Glomerular visceral epithelial cell (primary cell): ENCODE results near the gene BCL6.
A peak's percentile ranks its signal among the peaks of the same experiment; 100 is the strongest.

Experiments used
- DNase-seq: peaks from one replicate; pipeline ENCODE4 v3.0.0-alpha.2; 2016; ENCODE audit errors: extremely low spot score

The BCL6 gene

DNA sequence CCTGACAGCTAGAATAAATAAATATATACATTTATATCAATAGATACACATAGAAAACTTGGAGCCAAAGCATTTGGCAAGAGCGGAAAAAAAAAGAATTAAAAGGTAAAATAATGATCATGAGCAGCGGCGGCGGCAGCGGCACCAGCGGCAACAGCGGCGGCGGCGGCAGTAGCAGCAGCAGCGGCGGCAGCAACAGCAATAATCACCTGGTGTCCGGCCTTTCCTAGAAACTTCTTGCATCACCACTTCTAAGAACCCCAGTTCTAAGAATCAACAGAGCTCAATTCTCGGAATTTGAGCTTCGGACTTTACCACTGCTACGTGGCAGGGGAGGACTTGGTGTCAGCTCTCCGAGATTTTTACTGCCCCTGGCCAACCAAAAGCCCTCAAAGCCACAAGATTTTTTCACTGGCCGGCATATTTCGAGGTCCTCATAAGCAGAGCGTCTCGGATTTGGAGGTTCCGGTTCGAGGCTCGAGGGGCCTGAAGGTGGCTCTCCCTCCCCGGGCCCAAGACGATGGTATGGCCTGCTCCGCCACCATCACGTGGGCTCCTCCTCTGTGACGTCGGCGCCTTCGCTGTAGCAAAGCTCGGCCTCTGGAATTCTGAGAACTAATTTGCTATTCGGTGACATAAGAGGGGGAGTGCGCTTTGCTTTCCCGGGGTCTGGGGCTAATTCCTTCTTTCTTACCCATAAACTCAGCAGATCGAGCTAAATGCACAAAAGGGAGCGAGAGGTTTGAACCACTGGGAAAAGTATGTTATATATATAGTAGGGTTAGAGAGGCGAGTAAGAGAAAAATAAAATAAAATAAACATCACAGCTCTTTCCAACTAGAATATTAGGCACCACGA, at the start of gene BCL6:
BCL6 (minus strand) TSS at position 268 of the 858 bp plus-strand sequence. CDS start 11,775 bp downstream, outside the sequence.
- peak; percentile 95 for DNase-seq

DNA sequence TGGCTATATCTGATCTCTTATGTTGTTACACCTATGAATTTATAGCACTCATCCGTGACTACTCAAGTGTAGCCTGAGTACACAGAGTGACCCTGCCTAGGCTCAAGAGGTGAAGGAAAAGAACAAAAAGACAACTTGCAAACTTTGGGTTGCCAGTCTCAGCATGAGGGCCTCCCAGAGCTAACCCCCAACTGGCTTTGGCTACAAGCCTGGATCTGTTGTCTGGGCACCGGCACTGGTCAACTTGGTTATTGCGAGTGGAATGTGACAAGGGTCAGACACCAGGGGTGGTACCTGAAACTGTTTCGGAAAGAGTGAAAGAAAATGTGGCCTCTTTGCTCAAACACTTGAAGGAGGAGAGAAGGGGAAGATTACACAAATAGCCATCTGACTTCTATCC, 49.5 kb upstream of the BCL6 start:
- DNase-seq, result no peak

DNA sequence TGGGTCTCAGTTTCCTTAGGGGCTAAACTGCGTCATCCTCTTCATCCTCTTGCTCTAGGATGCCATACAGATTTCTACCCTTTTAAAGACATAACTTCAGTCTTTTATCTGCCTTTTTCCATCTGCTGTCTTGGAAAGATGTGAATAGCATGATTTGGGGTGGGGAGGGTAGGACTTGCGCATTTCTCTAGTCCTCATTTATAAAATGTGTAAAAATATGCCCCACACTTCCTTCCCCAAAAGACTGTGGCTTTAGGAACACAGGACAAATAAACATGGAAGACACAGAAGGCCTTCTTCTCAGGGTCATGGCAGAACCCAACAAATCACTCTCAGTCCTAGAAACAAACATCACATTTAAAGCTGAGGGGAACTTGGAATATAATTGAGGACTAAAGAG, 48.4 kb upstream of the BCL6 start:
- no peak for DNase-seq

GRCh38 chr3:187792521-187792920, 47.3 kb upstream of the BCL6 start:
- DNase-seq, result no peak

GRCh38 chr3:187789872-187790271, 44.6 kb upstream of the BCL6 start:
- DNase-seq, result no peak

DNA sequence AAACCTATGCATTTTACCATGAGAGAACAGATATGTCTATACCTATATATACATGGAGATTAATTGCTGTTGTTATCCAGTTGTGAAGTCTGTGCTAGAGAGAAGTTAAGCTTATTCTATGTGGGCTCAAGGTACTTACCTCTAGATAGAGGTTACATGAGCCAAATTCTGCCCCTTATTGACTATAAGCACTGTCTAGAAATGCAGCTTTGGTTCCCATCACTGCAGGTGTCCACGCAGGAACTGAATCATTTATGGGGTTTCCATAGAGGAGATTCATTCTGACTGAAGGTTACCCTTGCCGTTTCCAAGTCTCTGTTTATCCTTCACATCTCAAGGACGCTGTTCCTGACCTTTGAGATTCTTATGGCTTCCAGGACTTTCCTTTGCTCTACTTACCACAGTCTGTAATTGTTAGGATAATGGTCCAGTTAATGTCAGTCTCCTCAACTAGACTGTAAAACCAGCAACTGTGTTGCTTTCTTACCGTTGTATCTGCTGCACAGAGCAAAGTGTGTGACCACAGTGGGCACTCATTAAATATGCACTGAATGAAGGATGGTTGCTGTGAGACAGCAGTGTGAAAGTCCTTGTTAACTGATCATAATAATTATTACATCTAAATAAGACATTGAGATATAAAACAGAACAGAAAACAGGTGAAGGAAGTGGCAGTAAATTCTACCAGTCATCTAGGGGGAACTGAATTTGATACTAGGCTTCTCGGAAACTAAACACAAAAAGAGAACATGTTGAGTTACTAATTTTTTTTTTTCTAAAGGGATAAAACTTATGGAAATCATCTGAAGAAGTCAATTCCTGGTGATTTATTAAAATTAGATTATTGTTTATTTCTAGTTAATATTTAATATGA, 44.0 kb upstream of the BCL6 start:
- no peak for DNase-seq

GRCh38 chr3:187783098-187783497, 37.8 kb upstream of the BCL6 start:
- DNase-seq, result peak; percentile 78

DNA sequence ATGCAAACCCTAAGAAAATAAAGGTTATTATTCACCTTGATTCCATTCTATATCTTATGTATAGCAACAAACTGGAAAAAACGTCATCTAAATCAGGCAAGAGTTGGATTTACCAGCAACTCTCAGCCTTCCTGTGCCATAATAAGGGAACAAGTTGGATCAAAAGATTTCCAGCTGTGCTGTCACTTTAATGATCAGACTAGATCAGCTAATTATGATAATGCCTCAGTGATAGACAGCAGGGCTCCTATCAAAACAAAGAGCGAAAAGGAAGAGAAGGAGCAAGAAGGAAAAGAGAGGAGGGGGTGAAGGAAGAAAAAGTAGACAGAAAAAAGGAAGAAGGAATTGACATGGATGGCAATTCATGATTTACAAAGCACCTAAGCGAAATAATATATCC, 36.7 kb upstream of the BCL6 start:
- no peak for DNase-seq

- no peak for DNase-seq
These were observed 35.7 kb upstream of the BCL6 start for GRCh38 chr3:187781001-187781400.

GRCh38 chr3:187778726-187779125, 33.5 kb upstream of the BCL6 start:
- no peak for DNase-seq

GRCh38 chr3:187777331-187777941, 32.2 kb upstream of the BCL6 start:
- peak; percentile 60 for DNase-seq

DNA sequence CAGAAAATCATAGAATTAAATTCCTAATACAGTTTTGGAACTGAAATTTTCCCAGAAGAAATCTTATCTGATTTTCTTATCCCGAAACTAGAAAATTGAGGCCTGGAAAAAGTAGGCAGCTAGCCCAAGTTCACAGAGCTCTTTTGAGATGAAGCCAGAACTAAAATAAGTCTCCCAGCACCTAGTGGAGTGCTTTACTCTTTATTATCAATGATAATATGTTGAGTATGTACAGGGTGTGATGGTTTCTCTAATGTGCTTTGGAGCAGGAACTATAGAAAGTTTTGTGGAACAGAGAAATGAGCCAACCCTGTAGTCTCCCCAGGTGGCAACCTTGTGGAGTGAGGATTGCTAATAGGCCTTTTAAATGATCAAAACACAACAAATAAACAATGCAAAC, 30.3 kb upstream of the BCL6 start:
- no peak for DNase-seq

DNA sequence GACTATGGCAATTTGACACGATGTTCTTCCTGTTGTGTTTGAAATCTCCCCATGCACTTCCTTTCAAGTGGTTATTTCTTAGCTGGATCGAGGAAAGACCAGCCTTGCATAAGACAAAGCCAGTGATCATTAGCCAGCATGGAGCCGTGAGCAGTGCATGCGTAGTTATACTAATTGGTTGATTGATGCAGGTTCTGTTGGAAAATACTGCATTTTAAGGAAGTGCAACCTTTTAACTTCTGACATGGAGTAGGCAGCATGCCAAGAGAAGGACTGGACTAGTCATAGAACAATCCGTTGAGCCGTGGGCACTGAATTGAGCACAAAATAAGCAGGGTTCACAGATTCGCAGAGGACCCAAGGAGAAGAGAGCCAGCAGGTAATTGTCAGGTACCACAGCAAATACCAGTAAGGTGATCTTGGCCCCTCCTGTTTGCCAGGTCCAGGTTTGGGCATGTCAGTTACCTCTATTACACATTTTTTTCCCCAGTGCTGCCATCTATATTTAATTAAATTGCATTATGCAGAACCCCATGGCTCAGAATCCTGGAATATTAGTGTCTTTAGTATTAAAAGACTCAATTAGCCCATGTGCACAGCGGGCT, 29.0 kb upstream of the BCL6 start:
- DNase-seq, result no peak

DNA sequence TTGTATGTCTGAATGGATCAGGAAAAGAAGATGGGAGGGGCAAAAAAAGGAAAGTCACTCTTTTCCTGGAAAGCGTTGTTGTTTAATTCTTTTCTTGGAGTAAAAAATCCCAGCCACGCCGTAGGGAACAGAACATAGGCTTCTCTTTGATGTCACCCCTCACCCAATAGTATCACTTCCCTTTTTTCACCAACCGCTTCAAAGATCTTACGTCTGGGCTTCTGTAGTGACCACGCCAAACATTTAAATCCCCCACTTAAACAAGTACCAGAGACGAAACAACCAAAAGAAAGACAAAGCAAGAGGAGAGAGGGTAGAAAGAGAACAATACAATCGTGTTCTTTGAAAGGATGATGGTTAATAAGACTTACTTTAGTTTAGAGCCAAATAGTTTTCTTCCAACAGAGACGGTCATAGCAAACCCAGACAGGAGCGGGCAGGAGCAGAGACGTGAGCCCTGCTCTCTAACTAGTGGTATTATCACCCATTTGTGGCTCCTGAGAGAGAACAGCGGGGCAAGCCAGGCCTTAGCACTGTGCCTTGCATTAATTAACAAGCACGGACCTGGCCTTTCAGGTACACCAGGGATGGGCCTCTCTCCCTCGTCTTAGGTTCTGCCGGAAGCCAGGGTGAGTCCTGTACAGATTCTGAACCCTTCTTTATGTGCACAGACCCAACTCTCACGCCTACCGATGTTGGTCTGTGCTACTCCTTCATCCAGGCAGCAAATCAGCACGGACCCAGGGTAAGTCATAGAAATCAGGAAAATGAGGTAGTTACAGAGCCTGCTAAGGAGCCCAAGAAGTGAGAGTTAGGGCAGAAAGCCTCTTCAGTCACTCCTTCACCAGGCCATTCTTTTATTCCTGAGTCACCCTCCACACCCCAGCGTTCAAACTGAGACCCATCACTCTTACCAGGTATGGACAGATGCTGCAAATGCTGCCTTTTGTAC, 28.2 kb upstream of the BCL6 start:
- no peak for DNase-seq

DNA sequence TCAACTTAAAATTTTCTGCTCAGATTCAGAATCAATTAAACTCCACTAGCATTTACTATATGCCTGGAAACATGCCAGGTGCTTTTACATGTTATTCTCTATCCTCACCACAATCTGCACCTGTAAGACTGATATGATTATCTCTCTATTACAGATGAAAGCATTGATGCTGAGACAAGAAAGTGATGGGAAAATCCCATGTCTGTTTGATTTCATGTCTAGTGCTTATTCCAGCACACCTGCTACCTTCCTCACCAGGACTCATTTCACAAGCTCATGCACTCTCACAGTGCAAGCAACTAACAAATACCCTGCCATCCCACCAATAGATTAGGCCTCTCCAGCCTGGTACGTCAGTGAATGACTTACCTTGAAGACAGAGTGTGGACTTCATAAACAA, 25.0 kb upstream of the BCL6 start:
- DNase-seq, result no peak

DNA sequence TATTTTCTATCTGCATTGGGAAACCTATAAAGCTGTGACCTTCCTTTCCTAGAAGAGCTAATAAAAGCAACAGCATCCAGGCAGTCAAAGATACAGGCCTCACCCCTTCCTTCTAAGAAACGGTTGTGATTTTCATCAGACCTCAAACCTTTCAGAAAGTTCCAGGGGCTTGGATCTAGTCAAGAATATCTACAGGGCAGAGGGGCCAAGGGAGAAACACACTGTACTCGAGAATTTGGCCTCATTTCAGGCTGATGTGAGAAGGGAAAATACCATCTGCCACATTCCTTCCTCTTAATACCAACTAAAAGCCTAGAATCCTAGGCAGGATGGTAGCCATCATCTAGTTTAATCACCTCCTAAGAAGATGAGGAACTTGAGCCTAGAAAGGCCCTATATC, 24.5 kb upstream of the BCL6 start:
- no peak for DNase-seq

DNA sequence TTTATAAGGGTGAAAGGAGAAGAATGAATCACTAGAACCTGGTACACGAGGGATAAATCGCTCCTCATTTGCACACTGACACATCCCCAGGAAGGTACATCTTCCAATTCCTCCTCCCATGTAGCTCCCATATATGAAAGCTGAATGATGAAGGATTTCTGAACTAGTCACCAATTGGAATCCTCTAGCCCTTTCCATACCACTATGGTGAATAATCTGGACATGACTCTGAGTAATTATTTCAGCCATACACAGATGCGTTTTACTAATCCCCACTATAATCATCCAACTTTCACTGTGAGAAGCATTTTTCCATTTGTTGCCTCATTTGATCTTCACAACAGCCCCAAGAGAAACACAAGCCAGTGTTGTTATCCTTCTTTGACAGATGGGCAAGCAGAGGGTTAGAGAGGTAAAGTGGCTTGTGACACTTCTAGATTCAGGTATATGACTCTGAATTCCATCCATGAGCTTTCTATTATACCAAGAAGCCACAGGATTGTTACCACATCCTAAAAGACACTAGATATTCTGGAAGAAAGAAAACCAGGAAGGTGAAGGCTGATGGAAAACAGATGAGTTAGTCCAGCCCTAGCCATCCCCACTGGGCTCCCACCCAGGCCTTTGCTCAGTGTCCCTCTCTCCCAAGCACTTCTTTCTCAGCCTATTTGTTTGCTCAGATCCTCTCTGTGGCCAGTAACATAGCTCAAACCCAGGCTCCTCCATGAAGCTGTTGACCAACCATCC, 22.2 kb upstream of the BCL6 start:
- DNase-seq, result no peak

DNA sequence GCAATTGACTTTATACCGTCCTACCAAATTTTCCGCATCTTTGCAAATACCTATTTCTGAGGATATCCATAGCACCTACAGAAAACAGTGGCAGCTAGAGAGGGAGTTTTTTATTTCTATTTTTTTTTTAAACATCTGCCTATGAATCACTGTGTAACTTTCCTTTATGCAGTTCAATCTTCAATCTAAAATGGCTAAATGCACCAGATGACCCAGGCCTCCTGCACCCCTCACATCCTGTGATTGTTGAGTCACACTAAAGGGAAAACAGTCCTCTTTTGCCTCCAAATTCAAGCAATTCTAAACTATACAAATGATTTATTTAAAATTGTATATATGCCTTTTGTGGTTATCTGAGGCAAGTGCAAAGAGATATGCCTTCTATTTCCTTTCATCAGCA, 20.1 kb upstream of the BCL6 start:
- no peak for DNase-seq

GRCh38 chr3:187763850-187764648, 18.8 kb upstream of the BCL6 start:
- DNase-seq, result no peak
